ENCODE results near the gene UNC45A.

Gene UNC45A

DNA sequence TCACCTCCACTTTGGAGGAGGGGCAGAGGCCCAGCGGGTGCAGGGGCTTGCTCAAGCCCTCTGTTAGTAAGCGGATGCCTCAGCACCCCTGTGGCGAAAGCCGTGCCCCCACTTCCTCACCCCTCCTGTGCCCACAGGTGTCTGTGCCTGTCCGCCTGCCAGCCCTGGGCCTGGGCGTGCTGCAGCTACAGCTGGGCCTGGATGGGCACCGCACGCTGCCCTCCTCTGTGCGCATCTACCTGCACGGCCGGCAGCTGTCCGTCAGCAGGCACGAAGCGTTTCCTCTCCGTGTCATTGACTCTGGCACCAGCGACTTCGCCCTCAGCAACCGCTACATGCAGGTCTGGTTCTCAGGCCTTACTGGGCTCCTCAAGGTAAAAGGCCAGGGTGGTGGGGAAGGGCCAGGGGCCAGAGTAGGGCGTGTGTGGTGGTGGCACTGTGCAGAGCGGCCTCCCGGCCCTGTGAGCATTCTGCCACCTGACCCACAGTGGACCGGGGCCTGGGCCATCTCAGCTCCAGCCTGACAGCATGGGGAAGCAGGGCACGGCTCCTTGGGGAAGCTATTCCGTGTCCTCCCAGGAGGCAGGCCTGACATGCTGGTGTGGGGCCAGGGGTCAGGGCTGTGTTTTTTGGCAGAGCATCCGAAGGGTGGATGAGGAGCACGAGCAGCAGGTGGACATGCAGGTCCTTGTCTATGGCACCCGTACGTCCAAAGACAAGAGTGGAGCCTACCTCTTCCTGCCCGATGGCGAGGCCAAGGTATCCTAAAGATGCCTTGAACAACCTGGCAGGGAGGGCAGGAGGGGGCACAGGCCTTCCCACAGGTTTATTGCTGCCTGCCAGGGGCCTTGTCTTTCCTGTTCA is 22.9 kb upstream of the UNC45A start:
- Histone ChIP-seq H3K4me3 (ENCODE audit: insufficient read depth, low read depth, low read length, poor library complexity, severe bottlenecking) (no peak overlapping the region), H3K27me3 (replicated peaks; ENCODE audit: control insufficient read depth, insufficient read depth, low read length, poor library complexity, severe bottlenecking) (no peaks in the 10 kb centered on the region), H3K36me3 (ENCODE audit: control insufficient read depth, insufficient read depth, low read length) (peaks cover 87% of the 10 kb centered on the region), H3K4me1 (ENCODE audit: control insufficient read depth, insufficient read depth, low read length, poor library complexity, severe bottlenecking) (no peaks in the 10 kb centered on the region), H3K9me3 (ENCODE audit: control insufficient read depth, low read length) (no peaks in the 10 kb centered on the region), H3K27ac (ENCODE audit: insufficient read depth, low read length, poor library complexity, severe bottlenecking) (no peak overlapping the region)
- no peak for DNase-seq

DNA sequence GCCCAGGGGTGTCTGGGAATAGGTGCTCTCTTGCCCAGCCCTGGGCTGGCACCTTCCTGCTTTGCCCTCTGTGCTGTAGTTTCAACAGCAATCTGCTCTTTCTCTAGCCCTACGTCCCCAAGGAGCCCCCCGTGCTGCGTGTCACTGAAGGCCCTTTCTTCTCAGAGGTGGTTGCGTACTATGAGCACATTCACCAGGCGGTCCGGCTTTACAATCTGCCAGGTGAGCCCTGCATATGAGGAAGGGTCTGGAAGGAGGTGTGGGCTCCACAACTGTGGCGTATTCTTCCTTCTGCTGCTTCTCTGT is 22.4 kb upstream of the UNC45A start:
- H3K4me3 ChIP-seq (ENCODE audit: insufficient read depth, low read depth, low read length, poor library complexity, severe bottlenecking) = no peak overlapping the region
- no peaks in the 10 kb centered on the region for H3K27me3 ChIP-seq (replicated peaks; ENCODE audit: control insufficient read depth, insufficient read depth, low read length, poor library complexity, severe bottlenecking)
- peaks cover 89% of the 10 kb centered on the region for H3K36me3 ChIP-seq (ENCODE audit: control insufficient read depth, insufficient read depth, low read length)
- DNase-seq = no peak
- no peak overlapping the region for H3K27ac ChIP-seq (ENCODE audit: insufficient read depth, low read length, poor library complexity, severe bottlenecking)
- H3K4me1 ChIP-seq (ENCODE audit: control insufficient read depth, insufficient read depth, low read length, poor library complexity, severe bottlenecking) = no peaks in the 10 kb centered on the region
- no peaks in the 10 kb centered on the region for H3K9me3 ChIP-seq (ENCODE audit: control insufficient read depth, low read length)

DNA sequence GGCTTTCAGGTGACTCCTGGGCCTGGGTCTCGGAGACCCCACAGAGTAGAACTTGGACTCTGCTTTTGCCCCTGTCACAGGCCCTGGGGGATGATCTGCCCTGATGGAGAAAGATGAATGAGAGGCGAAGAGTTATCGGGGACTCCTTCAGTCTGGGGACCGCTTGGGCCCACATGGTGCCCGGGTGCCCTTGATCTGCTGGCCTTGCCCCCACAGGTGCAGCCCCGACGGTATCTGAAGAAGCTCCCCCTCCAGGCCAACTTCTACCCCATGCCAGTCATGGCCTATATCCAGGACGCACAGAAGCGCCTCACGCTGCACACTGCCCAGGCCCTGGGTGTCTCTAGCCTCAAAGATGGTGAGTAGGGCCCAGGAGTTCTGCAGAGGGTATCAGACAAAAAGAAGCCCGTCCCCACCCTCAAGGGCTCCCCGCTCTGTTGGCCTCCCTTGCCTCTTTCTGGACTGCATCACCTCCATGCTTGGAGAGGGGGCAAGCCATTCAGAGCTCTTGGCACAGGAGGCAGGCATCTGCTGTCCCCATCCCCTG is 21.6 kb upstream of the UNC45A start:
- Histone ChIP-seq H3K4me1 (ENCODE audit: control insufficient read depth, insufficient read depth, low read length, poor library complexity, severe bottlenecking) (no peaks in the 10 kb centered on the region), H3K9me3 (ENCODE audit: control insufficient read depth, low read length) (no peaks in the 10 kb centered on the region), H3K27me3 (replicated peaks; ENCODE audit: control insufficient read depth, insufficient read depth, low read length, poor library complexity, severe bottlenecking) (no peaks in the 10 kb centered on the region), H3K4me3 (ENCODE audit: insufficient read depth, low read depth, low read length, poor library complexity, severe bottlenecking) (no peak overlapping the region), H3K36me3 (ENCODE audit: control insufficient read depth, insufficient read depth, low read length) (peaks cover 93% of the 10 kb centered on the region), H3K27ac (ENCODE audit: insufficient read depth, low read length, poor library complexity, severe bottlenecking) (no peak overlapping the region)
- no peak for DNase-seq

DNA sequence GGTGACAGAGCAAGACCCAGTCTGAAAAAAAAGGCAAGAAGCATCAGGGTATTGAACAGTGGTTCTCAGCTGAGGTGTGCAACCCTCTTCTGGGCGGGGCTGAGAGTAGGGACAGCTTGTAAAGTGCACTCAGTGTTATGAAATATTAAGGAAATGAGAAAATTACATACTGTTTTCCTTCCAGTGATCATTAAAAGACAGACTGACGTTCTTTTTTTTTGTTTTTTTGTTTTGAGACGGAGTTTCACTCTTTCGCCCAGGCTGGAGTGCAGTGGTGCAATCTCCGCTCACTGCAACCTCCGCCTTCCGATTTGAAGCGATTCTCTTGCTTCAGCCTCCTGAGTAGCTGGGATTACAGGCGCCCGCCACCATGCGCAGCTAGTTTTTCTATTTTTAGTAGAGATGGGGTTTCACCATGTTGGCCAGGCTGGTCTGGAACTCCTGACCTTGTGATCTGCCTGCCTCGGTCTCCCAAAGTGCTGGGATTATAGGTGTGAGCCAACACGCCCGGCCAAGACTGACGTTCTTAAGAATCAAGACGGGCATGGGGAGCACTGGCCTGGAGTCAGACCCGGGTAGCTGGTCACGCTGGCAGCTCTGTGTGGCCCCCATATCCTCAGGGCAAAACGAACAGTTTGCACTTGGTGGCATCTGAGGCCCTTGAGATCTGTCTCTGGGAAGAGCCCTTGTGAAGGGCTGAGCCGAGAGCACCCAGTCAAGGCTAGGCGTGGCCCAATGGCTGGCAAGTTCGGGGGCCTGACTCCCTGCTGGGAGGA is 20.6 kb upstream of the UNC45A start:
- Histone ChIP-seq H3K27me3 (replicated peaks; ENCODE audit: control insufficient read depth, insufficient read depth, low read length, poor library complexity, severe bottlenecking) (no peaks in the 10 kb centered on the region), H3K36me3 (ENCODE audit: control insufficient read depth, insufficient read depth, low read length) (peaks cover 96% of the 10 kb centered on the region), H3K4me3 (ENCODE audit: insufficient read depth, low read depth, low read length, poor library complexity, severe bottlenecking) (no peak overlapping the region), H3K4me1 (ENCODE audit: control insufficient read depth, insufficient read depth, low read length, poor library complexity, severe bottlenecking) (no peaks in the 10 kb centered on the region), H3K9me3 (ENCODE audit: control insufficient read depth, low read length) (no peaks in the 10 kb centered on the region), H3K27ac (ENCODE audit: insufficient read depth, low read length, poor library complexity, severe bottlenecking) (no peak overlapping the region)
- DNase-seq = no peak

DNA sequence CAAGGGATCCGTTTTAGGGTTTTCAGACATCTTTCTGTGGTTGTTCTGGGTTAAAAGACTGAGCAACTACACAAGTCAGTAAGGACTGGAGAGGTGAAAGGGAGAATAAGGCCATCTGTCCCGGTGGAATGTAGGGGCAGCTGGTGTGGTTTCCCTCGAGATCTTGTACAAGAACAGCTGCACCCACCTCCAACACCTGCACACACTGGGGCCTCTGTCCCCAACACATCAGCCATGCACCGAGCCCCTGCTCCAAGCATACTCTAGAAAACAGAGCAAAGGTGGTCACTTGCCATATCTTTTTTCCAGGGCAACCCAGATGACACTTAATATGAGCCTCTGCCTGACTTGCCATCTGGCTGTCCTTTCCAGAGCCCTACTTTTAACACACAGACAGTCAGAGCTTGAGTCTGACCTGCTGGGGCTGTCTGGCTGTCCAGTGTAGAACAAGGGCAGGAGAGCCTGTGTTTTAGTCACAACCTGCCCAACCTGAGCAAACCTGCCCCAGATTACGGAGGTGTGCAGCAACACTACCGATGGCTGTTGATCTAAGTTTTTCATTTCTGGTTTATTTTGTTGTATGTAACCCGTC is 19.8 kb upstream of the UNC45A start:
- H3K27ac ChIP-seq (ENCODE audit: insufficient read depth, low read length, poor library complexity, severe bottlenecking) = no peak overlapping the region
- DNase-seq = no peak
- no peaks in the 10 kb centered on the region for H3K27me3 ChIP-seq (replicated peaks; ENCODE audit: control insufficient read depth, insufficient read depth, low read length, poor library complexity, severe bottlenecking)
- no peaks in the 10 kb centered on the region for H3K4me1 ChIP-seq (ENCODE audit: control insufficient read depth, insufficient read depth, low read length, poor library complexity, severe bottlenecking)
- peaks cover 98% of the 10 kb centered on the region for H3K36me3 ChIP-seq (ENCODE audit: control insufficient read depth, insufficient read depth, low read length)
- no peaks in the 10 kb centered on the region for H3K9me3 ChIP-seq (ENCODE audit: control insufficient read depth, low read length)
- H3K4me3 ChIP-seq (ENCODE audit: insufficient read depth, low read depth, low read length, poor library complexity, severe bottlenecking) = no peak overlapping the region

DNA sequence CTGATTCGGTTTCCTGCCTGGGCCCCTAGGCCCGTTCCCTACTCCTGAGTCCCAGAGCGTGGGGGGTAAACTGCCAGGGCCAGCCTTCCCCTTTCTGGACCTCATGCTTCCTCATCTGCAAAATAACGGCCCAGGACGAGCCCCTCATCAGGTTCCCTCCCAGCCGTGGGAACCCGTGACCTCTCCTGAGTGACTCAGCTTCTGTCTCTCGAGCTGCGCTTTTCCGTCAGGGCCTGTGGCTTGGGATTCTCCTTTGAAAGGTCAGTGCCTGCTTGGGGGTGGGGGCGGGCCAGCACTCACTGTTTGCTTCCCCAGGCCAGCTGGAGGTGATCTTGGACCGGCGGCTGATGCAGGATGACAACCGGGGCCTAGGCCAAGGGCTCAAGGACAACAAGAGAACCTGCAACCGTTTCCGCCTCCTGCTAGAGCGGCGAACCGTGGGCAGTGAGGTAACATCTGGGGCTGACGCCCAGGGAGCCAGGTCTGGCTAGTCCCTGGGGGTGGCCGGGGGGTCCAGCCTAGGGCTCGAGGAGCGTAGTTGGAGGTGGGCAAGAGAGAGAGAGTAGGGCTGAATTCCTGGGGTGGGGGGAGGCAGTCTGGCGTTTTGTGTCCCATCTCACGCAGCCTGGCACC is 19.2 kb upstream of the UNC45A start:
- Histone ChIP-seq H3K9me3 (ENCODE audit: control insufficient read depth, low read length) (no peaks in the 10 kb centered on the region), H3K36me3 (ENCODE audit: control insufficient read depth, insufficient read depth, low read length) (peaks cover 98% of the 10 kb centered on the region), H3K27me3 (replicated peaks; ENCODE audit: control insufficient read depth, insufficient read depth, low read length, poor library complexity, severe bottlenecking) (no peaks in the 10 kb centered on the region), H3K27ac (ENCODE audit: insufficient read depth, low read length, poor library complexity, severe bottlenecking) (no peak overlapping the region), H3K4me1 (ENCODE audit: control insufficient read depth, insufficient read depth, low read length, poor library complexity, severe bottlenecking) (no peaks in the 10 kb centered on the region), H3K4me3 (ENCODE audit: insufficient read depth, low read depth, low read length, poor library complexity, severe bottlenecking) (no peak overlapping the region)
- DNase-seq = no peak

DNA sequence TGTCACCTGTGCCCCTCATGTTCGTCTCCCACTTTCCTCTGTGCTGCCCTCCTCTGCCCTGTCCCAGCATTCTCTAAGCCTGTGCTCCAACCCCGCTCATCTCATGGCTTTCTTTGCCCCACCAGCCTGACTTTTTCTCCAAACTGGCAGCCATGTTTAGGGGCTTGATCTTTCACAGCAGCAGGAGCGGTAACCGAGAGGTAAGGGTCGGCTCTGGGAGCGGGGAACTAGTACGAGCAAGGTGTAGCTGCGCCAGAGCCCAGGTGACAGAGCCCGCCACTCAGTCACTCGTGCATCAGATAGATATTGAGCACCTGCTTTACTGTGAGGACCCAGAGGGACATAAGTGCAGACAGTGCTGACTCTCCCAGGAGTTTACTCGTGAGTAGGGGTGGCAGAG is 18.6 kb upstream of the UNC45A start:
- Histone ChIP-seq H3K4me1 (ENCODE audit: control insufficient read depth, insufficient read depth, low read length, poor library complexity, severe bottlenecking) (no peaks in the 10 kb centered on the region), H3K36me3 (ENCODE audit: control insufficient read depth, insufficient read depth, low read length) (peaks cover 96% of the 10 kb centered on the region), H3K27ac (ENCODE audit: insufficient read depth, low read length, poor library complexity, severe bottlenecking) (no peak overlapping the region)

DNA sequence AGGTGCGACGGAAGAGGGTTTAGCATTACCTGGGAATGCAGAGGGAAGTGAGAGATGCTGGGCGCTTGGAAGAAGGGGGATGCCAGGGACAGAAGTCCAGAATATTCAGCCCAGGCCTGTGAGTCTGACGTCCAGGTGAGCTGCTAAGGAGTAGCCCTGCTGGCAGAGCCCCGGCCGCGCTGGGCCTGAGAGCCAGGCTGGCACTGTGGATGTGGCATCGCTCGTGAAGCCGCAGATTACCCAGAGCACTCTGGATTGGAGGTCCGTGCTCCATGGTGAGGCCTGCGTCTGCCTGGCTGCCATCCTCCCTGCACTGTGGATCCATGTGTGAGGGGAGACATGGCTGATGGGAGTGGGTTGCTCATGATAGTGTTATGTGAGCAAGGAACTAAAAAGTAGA is 17.5 kb upstream of the UNC45A start:
- Histone ChIP-seq H3K4me1 (ENCODE audit: control insufficient read depth, insufficient read depth, low read length, poor library complexity, severe bottlenecking) (no peaks in the 10 kb centered on the region), H3K36me3 (ENCODE audit: control insufficient read depth, insufficient read depth, low read length) (peaks cover 85% of the 10 kb centered on the region), H3K4me3 (ENCODE audit: insufficient read depth, low read depth, low read length, poor library complexity, severe bottlenecking) (no peak overlapping the region), H3K9me3 (ENCODE audit: control insufficient read depth, low read length) (no peaks in the 10 kb centered on the region), H3K27me3 (replicated peaks; ENCODE audit: control insufficient read depth, insufficient read depth, low read length, poor library complexity, severe bottlenecking) (no peaks in the 10 kb centered on the region), H3K27ac (ENCODE audit: insufficient read depth, low read length, poor library complexity, severe bottlenecking) (no peak overlapping the region)
- no peak for DNase-seq

More for the DNA sequence above, 18.6 kb upstream of the UNC45A start:
- Histone ChIP-seq H3K27me3 (replicated peaks; ENCODE audit: control insufficient read depth, insufficient read depth, low read length, poor library complexity, severe bottlenecking) (no peaks in the 10 kb centered on the region), H3K4me3 (ENCODE audit: insufficient read depth, low read depth, low read length, poor library complexity, severe bottlenecking) (no peak overlapping the region), H3K9me3 (ENCODE audit: control insufficient read depth, low read length) (no peaks in the 10 kb centered on the region)
- no peak for DNase-seq

DNA sequence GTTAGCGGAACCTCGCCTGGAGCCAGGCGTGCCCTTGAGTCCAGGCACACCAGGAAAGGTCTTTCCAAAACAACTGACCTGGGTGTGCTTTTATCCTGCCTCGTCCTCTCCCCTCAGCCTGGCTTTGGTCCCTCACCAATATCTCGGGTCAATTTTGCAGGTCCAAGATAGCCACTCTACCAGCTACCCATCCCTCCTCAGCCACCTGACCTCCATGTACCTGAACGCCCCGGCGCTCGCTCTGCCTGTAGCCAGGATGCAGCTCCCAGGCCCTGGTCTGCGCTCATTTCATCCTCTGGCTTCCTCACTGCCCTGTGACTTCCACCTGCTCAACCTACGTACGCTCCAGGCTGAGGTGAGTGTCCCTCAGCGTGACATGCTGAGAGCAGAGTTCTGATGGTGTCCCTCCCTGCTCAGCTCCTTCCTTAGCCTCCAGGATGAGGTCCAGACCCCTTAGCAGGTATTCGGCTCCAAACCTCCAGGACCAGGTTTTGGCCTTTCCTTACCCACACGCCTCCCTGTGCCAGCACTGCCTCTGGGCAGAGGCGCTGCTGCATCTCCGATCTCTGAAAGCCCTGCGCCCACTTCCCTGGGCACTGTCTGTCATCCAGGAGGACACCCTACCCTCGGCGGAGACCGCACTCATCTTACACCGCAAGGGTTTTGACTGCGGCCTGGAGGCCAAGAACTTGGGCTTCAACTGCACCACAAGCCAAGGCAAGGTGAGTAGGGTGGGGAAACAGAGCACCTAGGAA is 16.9 kb upstream of the UNC45A start:
- no peaks in the 10 kb centered on the region for H3K9me3 ChIP-seq (ENCODE audit: control insufficient read depth, low read length)
- no peak overlapping the region for H3K27ac ChIP-seq (ENCODE audit: insufficient read depth, low read length, poor library complexity, severe bottlenecking)
- no peaks in the 10 kb centered on the region for H3K27me3 ChIP-seq (replicated peaks; ENCODE audit: control insufficient read depth, insufficient read depth, low read length, poor library complexity, severe bottlenecking)
- no peak overlapping the region for H3K4me3 ChIP-seq (ENCODE audit: insufficient read depth, low read depth, low read length, poor library complexity, severe bottlenecking)
- no peak for DNase-seq
- no peaks in the 10 kb centered on the region for H3K4me1 ChIP-seq (ENCODE audit: control insufficient read depth, insufficient read depth, low read length, poor library complexity, severe bottlenecking)
- peaks cover 78% of the 10 kb centered on the region for H3K36me3 ChIP-seq (ENCODE audit: control insufficient read depth, insufficient read depth, low read length)
